Measurements from ENCODE around the gene ARMC9.
"Not testable (repeated sequence)": the region's sequence is repeated elsewhere in the genome, so short reads cannot be mapped to it uniquely, and the experiment has no call there.

Gene ARMC9

DNA sequence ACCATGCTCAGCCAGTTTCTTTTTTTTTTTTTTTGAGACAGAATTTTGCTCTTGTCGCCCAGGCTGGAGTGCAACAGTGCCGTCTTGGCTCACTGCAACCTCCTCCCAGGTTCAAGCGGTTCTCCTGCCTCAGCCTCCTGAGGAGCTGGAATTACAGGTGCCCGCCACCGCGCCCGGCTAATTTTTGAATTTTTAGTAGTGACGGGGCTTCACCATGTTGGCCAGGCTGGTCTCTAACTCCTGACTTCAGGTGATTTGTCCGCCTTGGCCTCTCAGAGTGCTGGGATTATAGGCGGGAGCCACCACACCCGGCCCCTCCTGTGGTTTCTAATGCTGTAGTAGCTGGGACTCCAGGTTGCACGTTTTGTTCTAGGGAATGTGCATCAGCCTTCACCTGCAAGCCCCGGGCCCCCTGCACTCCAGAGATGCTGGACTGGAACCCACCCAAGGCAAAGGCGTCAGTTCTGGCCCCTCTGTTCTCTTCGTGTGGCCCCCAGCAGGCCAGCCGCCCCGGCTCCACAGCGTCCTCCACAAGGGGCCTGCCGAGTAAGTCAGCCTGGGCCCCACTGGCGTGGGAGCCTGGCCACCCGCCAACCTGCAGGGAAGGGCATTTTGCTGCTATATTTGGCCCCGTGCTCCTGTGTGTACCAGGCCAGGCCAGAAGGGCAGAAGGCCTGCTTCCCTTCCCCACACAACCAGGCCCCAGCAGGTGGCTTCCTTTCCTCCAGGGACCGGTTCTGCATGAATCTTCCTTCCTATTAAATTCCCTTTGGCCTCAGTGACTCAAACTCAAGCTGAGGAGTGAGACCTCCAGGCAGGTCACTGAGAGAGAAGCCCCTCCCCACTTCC lies 171.4 kb downstream of the ARMC9 start:
- DNase-seq = no peak

DNA sequence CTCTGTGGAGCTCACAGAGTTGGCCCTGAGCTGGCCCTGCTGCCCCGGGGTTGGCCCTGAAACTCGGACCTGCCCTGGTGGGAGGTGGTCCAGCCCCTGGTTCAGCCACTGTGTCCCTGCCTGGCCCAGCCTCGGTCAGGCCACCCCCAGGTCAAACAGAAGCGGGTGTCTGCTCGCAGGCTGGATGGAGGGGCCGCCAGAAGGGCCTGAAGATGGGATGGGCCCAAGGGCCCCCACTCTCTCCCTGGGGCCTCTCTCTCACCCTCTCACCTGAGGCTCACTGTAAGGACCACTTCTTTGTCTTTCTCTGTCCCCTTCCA lies 172.0 kb downstream of the ARMC9 start:
- no peak for DNase-seq

DNA sequence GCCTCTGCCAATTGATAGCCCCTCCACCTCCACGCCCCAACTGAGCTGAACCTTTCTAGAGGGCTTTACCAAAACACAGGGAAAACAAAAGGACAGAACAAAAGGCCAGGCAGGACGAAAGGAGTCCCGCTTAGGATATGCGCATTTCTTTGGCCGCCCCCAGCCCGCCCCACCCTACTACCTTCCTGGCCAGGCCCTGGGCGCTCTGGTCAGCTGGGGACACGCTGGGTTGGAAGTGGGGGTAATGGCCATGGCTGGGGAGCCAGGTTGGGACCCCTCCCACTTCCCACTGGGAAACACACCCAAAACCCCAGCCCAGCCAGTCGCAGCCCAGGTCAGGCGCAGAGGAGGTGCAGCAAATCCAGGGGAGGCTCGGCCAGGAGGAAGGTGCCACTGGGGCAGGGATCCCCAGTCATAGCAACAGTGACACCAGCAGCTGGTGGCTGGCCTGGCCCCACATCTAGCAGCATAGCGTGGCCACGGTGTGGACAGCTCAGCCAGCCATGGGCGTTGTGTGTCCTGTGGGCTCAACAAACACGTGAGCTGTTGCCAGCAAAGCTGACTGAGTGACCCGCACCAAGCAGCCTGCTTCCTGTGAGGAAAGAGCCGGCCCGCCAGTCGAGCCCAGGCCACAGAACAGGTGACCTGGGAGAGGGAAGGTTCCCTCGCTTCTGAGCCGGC lies 172.5 kb downstream of the ARMC9 start:
- no peak for DNase-seq

DNA sequence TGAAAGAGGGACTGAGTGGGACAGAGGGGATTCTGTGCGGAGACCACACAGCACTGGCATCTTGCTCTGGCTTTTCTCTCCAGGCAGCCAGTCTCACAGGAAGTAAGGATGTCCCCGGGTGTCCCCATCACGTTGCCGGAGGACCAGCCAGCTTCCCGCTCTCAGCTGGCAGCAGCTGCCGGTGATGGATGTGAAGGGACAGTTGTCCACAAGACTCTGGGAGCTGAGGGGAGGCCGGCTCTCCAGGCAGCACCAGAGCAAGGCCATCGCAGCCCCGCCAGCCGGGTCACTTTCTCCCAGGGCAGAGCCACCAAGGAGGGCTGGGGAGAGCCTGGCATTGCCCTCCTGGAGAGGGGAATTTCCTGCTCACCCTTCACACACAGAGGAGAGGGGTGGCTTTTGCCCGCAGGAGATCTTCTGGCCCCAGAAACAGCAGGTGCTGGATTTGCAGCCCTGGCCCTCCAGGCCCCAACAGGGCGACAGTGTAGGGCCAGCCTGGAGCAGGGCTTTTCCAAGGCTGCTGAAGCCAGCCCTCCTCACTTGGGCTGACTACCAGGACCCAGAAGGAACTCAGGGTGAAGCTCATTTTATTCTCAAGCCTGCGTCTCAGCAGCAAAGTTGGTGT lies 173.1 kb downstream of the ARMC9 start:
- DNase-seq = no peak

DNA sequence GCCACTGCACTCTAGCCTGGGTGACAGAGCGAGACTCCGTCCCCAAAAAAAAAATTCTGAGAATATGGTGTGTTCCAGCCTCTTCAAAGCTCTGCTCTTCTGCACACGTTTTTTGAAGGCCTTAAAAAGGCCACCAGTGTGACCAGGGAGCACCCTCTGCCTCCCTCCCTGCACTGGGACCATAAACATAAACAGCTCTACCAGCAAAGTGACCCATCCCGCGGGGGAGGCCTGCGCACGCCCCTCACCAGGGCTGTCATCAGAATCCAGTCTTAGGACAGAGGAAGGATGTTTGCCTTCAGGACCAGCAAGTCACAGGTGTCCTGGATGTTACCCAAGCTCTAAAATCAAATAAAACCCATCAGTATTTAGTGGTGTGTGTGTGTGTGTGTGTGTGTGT lies 173.9 kb downstream of the ARMC9 start:
- no peak for DNase-seq

DNA sequence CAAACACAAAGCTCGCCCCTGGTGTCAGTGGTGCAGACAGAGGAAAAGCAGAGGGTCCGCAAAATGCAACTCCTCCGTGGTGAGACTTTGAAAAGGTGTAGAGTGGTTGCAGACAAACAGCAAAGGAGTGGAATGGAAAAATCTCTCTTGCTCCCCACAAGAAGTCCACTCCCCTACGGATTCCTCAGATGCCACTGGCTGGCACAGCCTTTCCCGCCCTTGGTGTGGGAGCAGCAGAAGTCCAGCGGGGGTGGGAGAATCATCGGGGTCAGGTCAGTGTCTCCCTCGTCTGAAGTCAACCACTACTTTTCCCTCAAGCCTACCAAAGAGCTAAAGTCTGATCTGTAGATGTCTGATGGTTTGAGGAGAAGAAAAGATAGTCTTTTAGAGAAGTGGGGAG lies 174.8 kb downstream of the ARMC9 start:
- DNase-seq = no peak

DNA sequence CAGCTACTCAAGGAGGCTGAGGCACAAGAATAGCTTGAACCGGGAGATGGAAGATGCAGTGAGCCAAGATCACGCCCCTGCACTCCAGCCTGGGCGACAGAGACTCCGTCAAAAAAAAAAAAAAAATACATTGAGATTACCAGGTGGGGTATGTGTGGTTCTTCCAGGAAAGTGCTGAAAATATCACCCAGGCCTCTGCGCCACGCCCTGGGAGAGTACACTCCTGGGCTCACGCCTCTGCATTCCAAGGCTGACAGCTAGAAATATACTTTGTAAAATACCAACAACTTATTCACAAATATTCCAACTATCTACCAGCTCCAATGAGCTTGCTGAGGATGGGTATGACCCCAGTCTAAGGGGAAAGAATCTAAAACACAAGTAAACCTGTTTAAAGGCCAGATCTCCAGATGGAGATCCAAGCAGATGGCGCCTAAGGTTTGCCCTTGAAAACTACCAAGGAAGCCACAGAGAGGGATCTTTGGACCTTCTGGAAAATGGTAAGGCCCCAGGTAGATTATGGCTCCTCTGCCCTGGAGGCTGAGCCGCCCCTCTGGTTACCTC lies 175.4 kb downstream of the ARMC9 start:
- DNase-seq = no peak

DNA sequence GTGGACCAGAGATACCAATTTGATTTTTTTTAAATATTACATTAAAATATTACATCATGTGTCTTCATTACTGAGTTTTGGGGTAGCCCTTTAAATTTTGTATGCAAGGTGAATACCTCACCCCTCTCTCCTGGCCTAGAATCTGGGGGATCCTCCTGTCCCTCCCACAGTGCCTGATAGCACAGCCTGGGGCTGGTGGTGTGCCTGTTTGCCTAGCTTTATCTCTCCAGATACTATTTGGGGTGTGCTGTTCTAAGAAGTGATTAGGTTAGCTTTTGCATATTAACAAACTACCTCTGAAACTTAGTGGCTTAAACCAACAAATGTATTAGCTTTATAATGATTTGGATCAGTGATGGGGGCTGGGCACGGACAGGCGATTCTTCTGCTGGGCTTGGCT lies 176.3 kb downstream of the ARMC9 start:
- DNase-seq = no peak

DNA sequence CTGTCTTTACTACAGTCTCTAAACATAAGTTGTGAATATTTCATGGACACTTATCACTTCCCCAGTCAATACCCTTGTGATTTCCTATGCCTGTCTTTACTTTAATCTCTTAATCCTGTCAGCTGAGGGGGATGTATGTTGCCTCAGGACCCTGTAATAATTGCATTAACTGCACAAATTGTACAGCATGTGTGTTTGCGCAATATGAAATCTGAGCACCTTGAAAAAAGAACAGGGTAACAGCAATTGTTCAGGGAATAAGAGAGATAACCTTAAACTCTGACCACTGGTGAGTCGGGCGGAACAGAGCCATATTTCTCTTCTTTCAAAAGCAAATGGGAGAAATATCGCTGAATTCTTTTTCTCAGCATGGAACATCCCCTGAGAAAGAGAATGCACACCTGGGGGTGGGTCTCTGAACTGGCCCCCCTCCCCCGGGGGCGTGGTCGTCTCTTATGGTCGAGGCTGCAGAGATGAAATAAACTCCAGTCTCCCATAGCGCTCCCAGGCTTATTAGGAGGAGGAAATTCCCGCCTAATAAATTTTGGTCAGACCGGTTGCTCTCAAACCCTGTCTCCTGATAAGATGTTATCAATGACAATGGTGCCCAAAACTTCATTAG lies 177.7 kb downstream of the ARMC9 start:
- DNase-seq = not testable (repeated sequence)

DNA sequence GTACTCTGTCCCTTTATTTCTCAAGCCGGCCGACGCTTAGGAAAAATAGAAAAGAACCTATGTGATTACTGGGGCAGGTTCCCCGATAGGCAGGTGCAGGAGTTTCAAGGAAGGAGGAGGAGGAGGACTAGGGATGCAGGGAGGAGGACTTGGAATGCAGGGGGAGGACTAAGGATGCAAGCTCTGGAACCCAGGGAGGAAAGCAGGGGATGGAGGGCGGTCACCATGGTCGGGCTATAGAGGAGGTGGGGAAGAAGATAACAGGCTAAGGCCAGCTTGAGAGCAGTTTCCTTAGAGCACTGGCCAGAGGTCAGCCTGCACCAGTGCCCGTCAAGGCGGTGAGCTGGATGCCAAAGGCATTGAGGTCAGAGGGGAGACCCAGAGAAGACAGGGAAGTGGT lies 178.4 kb downstream of the ARMC9 start:
- no peak for DNase-seq

DNA sequence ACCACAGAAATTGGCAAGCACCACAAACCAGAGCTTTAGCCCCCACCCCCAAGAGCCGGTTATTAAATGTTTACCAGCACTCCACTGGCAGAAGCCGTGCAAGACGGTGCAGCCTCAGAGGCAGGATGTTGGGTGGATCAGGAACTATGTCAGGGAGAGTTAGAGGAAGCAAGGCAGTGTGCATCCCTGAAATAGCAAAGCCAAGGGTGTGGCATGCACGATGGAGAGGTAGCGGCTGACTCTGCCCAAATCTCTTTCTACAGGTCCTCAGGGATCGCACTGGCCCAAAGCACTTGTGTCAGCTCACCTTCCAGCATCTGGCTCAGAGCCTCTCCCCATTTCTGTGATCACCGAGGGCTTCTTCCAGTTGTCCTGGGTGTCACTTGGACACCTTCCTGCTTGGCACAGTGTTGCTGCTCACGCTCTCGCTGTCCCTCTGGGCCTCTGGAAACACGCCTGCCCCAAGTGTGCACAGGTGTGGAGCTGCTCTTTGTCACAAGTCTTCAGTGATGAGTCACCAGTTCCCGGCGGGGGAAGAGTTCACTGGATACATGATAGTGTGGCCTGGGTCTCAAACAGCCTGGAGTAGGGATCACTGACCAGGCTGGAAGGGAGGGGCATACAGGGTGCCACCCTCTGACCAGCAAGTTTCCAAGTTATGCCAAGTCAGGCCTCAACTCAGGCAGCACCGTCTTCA lies 179.7 kb downstream of the ARMC9 start:
- DNase-seq = no peak

DNA sequence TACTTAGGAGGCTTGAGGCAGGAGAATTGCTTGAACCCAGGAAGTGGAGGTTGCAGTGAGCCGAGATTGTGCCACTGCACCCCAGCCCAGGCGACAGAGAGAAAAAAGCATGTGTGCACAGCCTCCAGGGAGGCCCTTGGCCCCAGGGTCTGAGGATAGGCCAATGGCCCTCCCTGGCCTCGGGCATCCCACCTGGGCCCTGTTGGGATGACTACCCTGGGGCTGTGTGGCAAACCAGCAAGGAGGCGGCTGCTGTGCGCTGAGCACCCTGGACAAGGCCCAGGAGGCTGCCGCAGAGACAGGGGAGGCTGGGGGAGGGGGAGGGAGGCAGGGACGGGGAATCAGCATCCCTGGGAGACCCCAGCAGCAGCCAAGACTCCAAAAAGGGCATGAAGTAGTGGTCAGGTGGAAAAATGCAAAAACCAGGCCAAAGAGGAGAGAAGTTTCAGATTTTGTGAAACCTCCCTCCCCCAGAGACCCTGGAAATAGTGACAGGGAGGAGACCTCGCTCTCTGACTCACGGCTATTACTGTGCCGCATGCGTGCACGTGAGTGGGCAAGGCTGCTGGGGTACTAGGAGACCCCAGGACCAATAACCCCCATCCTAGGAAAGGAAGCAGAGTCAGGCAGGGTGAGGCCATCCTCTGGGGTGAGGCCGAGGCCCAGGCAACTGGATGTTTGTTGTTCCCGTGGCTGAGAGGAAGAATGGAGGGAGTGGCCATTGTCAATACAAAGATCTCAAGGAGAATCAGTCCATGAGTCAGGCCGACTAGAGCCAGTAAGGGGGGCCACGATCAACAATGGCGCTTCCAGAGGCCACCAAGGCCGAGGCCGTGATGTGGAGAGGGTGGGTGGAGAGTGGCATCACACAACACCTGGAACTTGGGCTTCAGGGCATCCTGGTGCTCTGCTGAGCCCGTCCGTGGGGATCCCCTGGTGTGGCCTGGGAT lies 181.1 kb downstream of the ARMC9 start:
- no peak for DNase-seq

DNA sequence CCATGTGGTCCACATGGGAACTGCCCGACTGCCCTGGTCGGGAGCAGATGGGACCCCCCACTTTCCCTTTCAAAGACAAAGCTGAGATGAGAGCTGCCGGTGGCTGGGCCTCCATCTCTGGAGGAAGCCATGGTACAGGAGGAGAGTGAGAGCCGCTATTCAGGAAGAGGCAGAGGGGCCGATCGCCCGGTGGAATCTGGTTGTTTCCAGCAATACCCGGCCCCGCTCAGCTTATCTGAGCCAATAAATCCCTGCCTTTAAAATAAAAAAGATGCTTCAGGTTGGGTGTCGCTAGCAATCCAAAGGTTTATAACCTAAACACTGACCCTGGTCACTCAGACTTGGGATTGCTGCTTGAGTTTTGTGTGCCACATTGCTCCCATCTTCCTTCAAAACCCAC lies 181.9 kb downstream of the ARMC9 start:
- DNase-seq = no peak

DNA sequence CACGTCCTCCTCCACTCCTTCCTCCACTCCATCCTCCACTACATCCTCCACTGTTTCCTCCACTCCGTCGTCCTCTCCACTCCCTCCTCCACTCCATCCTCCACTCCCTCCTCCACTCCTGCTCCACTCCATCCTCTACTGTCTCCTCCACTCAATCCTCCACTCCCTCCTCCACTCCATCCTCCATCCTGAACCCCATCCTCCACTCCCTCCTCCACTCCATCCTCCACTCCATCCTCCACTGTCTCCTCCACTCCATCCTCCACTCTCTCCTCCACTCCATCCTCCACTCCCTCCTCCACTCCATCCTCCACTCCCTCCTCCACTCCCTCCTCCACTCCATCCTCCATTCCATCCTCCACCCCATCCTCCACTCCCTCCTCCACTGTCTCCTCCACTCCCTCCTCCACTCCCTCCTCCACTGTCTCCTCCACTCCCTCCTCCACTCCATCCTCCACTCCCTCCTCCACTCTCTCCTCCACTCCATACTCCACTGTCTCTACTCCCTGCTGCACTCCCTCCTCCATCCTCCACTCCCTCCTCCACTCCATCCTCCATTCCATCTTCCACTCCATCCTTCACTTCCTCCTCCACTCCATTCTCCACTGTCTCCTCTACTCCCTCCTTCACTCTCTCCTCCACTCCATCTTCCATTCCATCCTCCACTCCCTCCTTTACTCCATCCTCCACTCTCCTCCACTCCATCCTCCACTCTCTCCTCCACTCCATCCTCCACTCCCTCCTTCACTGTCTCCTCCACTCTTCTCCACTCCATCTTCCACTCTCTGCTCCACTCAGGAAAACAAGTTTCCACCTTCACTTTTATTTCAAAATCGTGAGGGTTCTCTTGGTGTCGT lies 182.8 kb downstream of the ARMC9 start:
- DNase-seq = no peak

DNA sequence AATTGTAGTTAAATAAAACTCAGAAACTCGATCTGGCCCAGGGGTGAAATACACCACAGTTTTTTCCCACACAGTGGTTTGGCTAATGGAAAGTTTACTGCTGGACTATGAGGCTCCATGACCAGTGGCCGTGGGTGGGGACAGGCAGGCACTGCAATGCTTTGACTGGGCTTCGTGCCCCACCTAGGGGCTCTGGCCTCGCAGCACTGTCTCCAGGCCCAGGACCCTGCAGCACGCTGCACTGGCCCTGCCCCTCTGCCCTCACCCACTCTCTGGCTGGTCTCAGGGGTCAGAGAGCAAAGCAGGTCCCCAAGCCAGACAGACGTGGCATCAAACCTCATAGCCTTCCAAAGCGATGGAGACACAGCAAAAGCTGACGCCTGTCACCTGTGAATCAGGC lies 183.7 kb downstream of the ARMC9 start:
- DNase-seq = no peak

DNA sequence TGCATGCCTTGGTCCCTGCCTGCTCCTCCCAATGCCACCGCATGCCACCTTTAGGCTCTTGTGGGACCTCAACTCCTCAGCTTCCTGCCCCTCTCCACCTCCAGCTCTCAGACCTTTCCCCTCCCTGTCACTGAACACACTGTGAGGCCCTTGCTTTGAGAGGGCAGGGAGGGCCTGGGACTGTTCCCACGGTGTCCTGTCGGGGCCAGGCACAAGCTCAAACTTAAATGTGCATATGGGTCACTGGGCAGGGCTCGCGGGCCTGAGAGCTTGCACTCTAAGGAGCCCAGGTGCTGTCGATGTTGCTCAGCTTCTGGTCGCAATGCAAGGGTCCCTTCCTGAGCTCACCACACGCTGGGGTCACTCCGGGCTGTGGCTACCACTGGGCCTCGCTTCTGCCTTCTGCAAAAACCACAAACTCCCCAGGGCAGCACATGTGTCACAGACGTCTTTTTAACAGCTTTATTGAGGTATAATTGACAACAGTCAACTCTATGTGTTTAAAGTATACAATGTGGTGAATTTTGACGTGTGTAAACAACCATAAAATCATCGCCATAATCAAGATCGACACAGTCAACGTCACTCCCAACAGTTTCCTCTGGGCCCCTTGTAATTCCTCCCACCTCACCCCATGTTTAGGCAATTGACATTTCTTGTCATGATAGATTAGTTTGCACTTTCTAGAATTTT lies 185.1 kb downstream of the ARMC9 start:
- no peak for DNase-seq

DNA sequence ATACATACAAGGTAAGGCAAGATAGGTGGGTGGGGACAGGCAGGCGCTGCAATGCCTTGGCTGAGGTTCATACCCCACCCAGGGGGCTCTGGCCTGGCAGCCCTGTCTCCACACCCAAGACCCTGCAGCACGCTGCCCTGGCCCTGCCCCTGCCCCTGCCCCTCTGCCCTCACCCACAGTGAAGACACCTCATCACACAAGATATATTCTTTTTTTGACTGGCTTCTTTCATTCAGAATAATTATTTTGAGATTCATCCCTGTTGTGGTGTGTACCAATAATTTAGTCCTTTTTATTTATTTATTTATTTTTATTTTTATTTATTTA lies 185.6 kb downstream of the ARMC9 start:
- DNase-seq = no peak

DNA sequence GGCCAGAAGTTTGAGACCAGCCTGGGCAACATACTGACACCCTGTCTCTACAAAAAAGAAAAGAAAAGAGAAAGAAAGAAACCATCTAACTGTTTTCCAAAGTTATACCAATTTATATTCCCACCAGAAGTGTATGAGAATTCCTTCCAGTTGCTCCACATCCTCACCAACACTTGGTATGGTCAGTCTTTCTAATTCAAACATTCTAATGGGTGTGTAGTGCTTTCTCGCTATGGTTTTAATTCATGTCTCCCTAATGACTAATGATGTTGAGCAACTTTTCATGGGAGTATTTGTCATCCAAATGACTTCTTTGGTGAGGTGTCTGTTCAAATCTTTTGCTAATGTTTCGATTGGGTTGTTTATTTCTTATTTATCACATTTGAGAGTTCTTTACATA lies 186.5 kb downstream of the ARMC9 start:
- DNase-seq = no peak

DNA sequence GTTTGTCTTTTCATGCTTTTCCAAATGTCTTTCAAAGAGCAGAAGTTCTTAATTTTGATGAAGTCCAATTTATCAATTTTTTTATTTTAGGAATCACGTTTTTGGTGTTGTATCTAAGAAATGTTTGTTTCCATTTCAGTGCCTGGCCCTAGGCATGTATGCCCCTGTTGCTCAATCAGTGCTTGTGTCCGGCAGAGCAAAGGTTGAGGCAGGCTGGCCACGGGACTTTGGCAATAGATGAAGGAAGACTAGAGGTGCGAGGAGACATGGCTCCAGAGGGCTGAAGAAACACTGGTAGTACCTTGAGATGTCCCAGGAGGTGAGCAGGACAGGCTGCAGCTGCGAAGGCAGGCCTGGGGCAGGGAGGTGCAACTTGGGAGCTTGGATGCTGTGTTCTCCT lies 187.0 kb downstream of the ARMC9 start:
- no peak for DNase-seq

DNA sequence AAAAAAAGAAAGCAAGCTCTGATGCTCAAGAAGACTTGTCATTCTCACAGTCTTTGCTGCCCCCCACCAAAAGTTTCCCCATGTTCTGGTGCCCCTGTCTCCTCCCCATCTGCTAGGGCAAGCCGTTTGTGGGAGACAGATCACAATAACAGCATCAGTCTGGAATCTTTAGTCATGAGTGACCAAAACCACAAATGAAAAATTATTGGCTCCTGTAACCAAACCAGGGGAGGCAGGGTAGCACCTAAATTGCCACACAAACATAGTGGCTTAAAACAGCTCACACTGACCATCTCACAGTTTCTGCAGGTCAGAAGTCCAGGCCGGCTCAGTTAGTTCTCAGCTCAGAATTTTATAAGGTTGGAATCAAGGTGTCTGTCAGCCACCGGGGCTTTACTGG lies 188.0 kb downstream of the ARMC9 start:
- DNase-seq = peak; percentile 77

Data from fibroblast of upper back skin (primary cell).